ENCODE data around the gene DYNLRB2. TPM values are rescaled to one million over a fixed set of nuclear protein-coding genes. Genes with fewer than 3 reads are reported as not detected.

The DYNLRB2 gene
- total and polyA plus RNA-seq, 2 donors from 2014 or later, result 2.7 to 22.1 TPM

GRCh38 chr16:80573700-80574120 lies 32.9 kb downstream of the DYNLRB2 start:
- Histone ChIP-seq H3K27ac (ENCODE audit: low read depth in 2 of 2, low read length in 2 of 2) (no peak overlapping the region), H3K4me1 (ENCODE audit: control insufficient read depth in 2 of 3, insufficient read depth in 2 of 3, low read depth in 1 of 3, low read length in 3 of 3) (no peaks in the 10 kb centered on the region), H3K27me3 (ENCODE audit: control insufficient read depth, insufficient read depth, low read length) (no peaks in the 10 kb centered on the region), H3K36me3 (ENCODE audit: control insufficient read depth in 2 of 3, insufficient read depth in 3 of 3, low read length in 3 of 3) (no peaks in the 10 kb centered on the region), H3K9me3 (ENCODE audit: control insufficient read depth in 2 of 3, insufficient read depth in 1 of 3, low read length in 3 of 3) (peaks cover 0 to 3% (median 0%) of the 10 kb centered on the region in 3 donors), H3K4me3 (ENCODE audit: low read length in 3 of 3) (no peak overlapping the region), H3K9ac (ENCODE audit: low read length in 3 of 3) (no peak overlapping the region)
- intact Hi-C loops (cut with DNase I), result no loop called here
- TF ChIP-seq CTCF (IDR thresholded peaks at IDR 0.05; ENCODE audit: borderline replicate concordance, extremely low read depth, insufficient read depth), result no peak
- no peak for FAIRE-seq
- peak in 2 of 5 donors; percentile 4 to 11 for DNase-seq

- no peak for FAIRE-seq
- Histone ChIP-seq H3K27me3 (ENCODE audit: control insufficient read depth, insufficient read depth, low read length) (no peaks in the 10 kb centered on the region), H3K27ac (ENCODE audit: low read depth in 2 of 2, low read length in 2 of 2) (no peak overlapping the region), H3K4me3 (ENCODE audit: low read length in 3 of 3) (no peak overlapping the region), H3K36me3 (ENCODE audit: control insufficient read depth in 2 of 3, insufficient read depth in 3 of 3, low read length in 3 of 3) (no peaks in the 10 kb centered on the region), H3K9ac (ENCODE audit: low read length in 3 of 3) (no peak overlapping the region), H3K4me1 (ENCODE audit: control insufficient read depth in 2 of 3, insufficient read depth in 2 of 3, low read depth in 1 of 3, low read length in 3 of 3) (no peaks in the 10 kb centered on the region), H3K9me3 (ENCODE audit: control insufficient read depth in 2 of 3, insufficient read depth in 1 of 3, low read length in 3 of 3) (peaks cover 0 to 3% (median 0%) of the 10 kb centered on the region in 3 donors)
- no peak for TF ChIP-seq CTCF (IDR thresholded peaks at IDR 0.05; ENCODE audit: borderline replicate concordance, extremely low read depth, insufficient read depth)
- no peak for DNase-seq
- intact Hi-C loops (cut with DNase I), result no loop called here
These were observed 35.6 kb downstream of the DYNLRB2 start for GRCh38 chr16:80576343-80576912.

- Histone ChIP-seq H3K27me3 (ENCODE audit: control insufficient read depth, insufficient read depth, low read length) (no peaks in the 10 kb centered on the region), H3K9me3 (ENCODE audit: control insufficient read depth in 2 of 3, insufficient read depth in 1 of 3, low read length in 3 of 3) (peaks cover 0 to 3% (median 0%) of the 10 kb centered on the region in 3 donors), H3K4me1 (ENCODE audit: control insufficient read depth in 2 of 3, insufficient read depth in 2 of 3, low read depth in 1 of 3, low read length in 3 of 3) (no peaks in the 10 kb centered on the region), H3K9ac (ENCODE audit: low read length in 3 of 3) (no peak overlapping the region), H3K36me3 (ENCODE audit: control insufficient read depth in 2 of 3, insufficient read depth in 3 of 3, low read length in 3 of 3) (no peaks in the 10 kb centered on the region), H3K27ac (ENCODE audit: low read depth in 2 of 2, low read length in 2 of 2) (no peak overlapping the region), H3K4me3 (ENCODE audit: low read length in 3 of 3) (no peak overlapping the region)
- intact Hi-C loops (cut with DNase I), result no loop called here
- no peak for FAIRE-seq
- DNase-seq, result no peak
- TF ChIP-seq CTCF (IDR thresholded peaks at IDR 0.05; ENCODE audit: borderline replicate concordance, extremely low read depth, insufficient read depth), result no peak
These were observed 36.9 kb downstream of the DYNLRB2 start for GRCh38 chr16:80577485-80578280.
